Glutamatergic neuron (in vitro differentiated cells): ENCODE measurements around the gene RCOR1. TPM values are rescaled to one million over a fixed set of nuclear protein-coding genes. Genes with fewer than 3 reads are reported as not detected.

Source experiments
- DNase-seq: peaks from one replicate; pipeline ENCODE4 v3.0.0; 2022
- H3K27ac Mint-ChIP-seq: one replicate; pipeline ENCODE4 v1.8.0; 2020; ENCODE audit warnings: mild to moderate bottlenecking, mixed read lengths, inconsistent platforms; ENCODE audit not compliant: unreplicated experiment
- H3K27me3 Mint-ChIP-seq: one replicate; pipeline ENCODE4 v1.8.0; 2020; ENCODE audit warnings: mild to moderate bottlenecking, moderate library complexity, mixed read lengths, inconsistent platforms; ENCODE audit not compliant: unreplicated experiment
- H3K36me3 Mint-ChIP-seq: one replicate; pipeline ENCODE4 v1.8.0; 2020; ENCODE audit warnings: mild to moderate bottlenecking, mixed read lengths, inconsistent platforms; ENCODE audit not compliant: unreplicated experiment
- H3K4me1 Mint-ChIP-seq: one replicate; pipeline ENCODE4 v1.8.0; 2020; ENCODE audit warnings: mild to moderate bottlenecking, low read depth, mixed read lengths, inconsistent platforms; ENCODE audit not compliant: unreplicated experiment
- H3K4me3 Mint-ChIP-seq: one replicate; pipeline ENCODE4 v1.8.0; 2020; ENCODE audit warnings: mild to moderate bottlenecking, mixed read lengths, inconsistent platforms; ENCODE audit not compliant: unreplicated experiment
- H3K9me3 Mint-ChIP-seq: one replicate; pipeline ENCODE4 v1.8.0; 2020; ENCODE audit warnings: mild to moderate bottlenecking, moderate library complexity, mixed read lengths, inconsistent platforms; ENCODE audit not compliant: unreplicated experiment
- total RNA-seq: library from RNA; stranded (reverse); fragmentation: NEBNext Ultra II Directional; extraction: Animal tissue kit (Norgen Biotek cat#: 25700); gene quantifications from one replicate; pipeline ENCODE4 v1.2.1, GENCODE V29; 2021; ENCODE audit not compliant: unreplicated experiment
- TF ChIP-seq, protein P1 (sequence below): fragments of 200-600 bp; sonication (generic); IDR thresholded peaks from one replicate; pipeline ENCODE4 v1.5.0; 2021; ENCODE audit not compliant: partially characterized antibody, unreplicated experiment

RCOR1 gene
- total RNA-seq, 1 donor from 2014 or later: 14.3 TPM

DNA sequence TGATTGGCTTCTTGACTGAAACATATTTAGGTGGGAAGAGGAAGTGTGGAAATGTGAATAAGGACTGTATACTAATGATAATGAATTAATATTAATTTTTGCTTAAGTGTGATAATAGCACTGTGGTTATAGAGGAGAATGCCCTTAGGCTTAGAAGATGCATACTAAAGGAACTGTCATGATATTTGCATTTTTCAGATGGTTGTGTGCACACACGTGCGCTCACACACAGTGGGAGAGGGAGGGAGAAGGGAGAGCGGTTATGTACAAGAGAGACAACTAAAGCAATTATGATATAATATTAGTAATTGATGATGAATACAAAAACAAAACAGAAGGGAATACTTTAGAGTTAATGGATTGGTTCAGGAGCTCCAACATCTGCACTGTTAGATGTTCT lies 54.2 kb downstream of the RCOR1 start:
- Mint-ChIP-seq H3K36me3 (no peaks in the 10 kb centered on the region), H3K4me1 (no peaks in the 10 kb centered on the region), H3K9me3 (peaks cover 4% of the 10 kb centered on the region), H3K4me3 (no peak overlapping the region), H3K27me3 (peaks cover 2% of the 10 kb centered on the region), H3K27ac (no peak overlapping the region)
- DNase-seq: no peak
- TF ChIP-seq, protein P1, sequence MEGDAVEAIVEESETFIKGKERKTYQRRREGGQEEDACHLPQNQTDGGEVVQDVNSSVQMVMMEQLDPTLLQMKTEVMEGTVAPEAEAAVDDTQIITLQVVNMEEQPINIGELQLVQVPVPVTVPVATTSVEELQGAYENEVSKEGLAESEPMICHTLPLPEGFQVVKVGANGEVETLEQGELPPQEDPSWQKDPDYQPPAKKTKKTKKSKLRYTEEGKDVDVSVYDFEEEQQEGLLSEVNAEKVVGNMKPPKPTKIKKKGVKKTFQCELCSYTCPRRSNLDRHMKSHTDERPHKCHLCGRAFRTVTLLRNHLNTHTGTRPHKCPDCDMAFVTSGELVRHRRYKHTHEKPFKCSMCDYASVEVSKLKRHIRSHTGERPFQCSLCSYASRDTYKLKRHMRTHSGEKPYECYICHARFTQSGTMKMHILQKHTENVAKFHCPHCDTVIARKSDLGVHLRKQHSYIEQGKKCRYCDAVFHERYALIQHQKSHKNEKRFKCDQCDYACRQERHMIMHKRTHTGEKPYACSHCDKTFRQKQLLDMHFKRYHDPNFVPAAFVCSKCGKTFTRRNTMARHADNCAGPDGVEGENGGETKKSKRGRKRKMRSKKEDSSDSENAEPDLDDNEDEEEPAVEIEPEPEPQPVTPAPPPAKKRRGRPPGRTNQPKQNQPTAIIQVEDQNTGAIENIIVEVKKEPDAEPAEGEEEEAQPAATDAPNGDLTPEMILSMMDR: no peak

DNA sequence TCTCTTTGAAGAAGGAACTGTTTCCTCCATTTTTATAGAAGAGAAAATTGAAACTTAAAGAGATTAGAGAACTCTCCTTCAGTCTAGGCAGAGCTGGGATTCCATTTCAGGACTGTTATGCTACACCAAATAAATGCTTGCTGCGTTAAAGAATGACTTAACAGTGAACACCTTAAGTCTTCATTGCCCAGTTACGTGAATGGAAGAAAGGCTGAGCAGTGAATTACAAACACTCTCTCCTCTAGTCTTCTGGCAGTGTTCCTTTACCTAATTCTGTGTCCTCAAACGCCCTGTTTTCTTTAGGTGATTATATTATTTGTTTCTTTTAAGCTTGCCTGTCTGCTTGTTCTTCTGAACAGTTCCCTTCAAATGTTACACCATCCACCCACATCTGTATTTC lies 59.7 kb downstream of the RCOR1 start:
- Mint-ChIP-seq H3K27me3 (peaks cover 2% of the 10 kb centered on the region), H3K4me1 (no peaks in the 10 kb centered on the region), H3K36me3 (peaks cover 4% of the 10 kb centered on the region), H3K27ac (no peak overlapping the region), H3K4me3 (no peak overlapping the region), H3K9me3 (no peaks in the 10 kb centered on the region)
- TF ChIP-seq, protein P1: no peak
- no peak for DNase-seq

DNA sequence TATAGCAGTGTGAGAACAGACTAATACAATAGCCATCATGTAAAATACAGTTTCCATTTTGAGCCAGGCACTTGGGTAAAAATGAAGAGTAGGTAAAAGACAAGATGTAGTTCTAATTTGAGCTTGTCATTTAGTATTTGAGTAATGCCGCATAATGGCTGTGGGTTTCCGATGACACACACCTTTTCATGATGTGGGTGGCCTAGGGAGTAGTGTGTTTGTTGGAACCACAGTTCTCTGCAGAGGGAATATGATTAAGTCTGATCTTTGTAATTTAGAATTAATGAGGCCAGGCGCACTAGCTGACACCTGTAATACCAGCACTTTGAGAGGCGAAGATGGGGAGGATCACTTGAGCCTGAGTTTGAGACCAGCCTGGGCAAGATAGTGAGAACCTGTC lies 61.8 kb downstream of the RCOR1 start:
- Mint-ChIP-seq H3K27me3 (no peaks in the 10 kb centered on the region), H3K27ac (no peak overlapping the region), H3K4me3 (no peak overlapping the region), H3K36me3 (peaks cover 4% of the 10 kb centered on the region), H3K4me1 (no peaks in the 10 kb centered on the region), H3K9me3 (no peaks in the 10 kb centered on the region)
- no peak for DNase-seq
- TF ChIP-seq, protein P1: no peak

DNA sequence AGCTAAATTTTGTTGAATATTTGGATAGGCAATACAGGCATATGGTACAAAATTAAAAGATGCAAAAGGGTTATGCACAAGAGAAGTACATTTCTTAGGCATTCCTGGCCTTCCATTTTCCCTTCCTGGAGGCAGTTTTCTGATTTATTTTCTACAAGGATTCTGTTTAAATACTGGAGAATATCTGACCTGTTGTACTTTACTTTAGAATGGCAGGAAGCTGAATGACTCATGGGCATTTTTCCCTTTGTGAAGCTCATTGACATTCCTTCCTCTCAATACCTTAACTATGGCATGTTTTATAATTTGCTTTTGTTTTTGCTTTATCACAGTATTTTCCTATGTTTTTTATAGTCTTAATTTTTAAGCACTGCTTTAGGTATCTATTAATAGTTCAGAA lies 62.7 kb downstream of the RCOR1 start:
- Mint-ChIP-seq H3K4me1 (no peaks in the 10 kb centered on the region), H3K36me3 (peaks cover 4% of the 10 kb centered on the region), H3K4me3 (no peak overlapping the region), H3K9me3 (no peaks in the 10 kb centered on the region), H3K27me3 (no peaks in the 10 kb centered on the region), H3K27ac (no peak overlapping the region)
- TF ChIP-seq, protein P1: no peak
- no peak for DNase-seq

DNA sequence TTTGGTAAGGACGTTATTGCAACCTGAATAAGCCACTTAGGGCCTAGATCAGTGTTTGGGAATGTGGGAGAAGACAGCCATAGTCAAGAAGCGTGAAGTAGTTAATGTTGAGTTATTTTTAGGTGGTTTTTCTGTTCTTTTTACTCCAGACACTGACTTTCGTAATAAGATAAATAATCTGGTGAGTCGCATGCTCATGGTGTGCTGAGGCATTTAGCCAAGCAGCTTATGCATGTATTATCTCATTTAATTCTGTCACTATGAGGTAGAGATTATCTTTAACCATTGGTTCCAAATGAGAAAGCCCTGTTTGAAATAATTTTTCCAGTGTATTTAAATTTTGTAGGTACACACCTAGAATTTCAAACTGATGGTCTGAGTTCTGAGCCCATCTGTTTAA lies 67.3 kb downstream of the RCOR1 start:
- H3K36me3 Mint-ChIP-seq: no peaks in the 10 kb centered on the region
- no peaks in the 10 kb centered on the region for H3K9me3 Mint-ChIP-seq
- H3K27me3 Mint-ChIP-seq: no peaks in the 10 kb centered on the region
- H3K4me3 Mint-ChIP-seq: no peak overlapping the region
- TF ChIP-seq, protein P1: no peak
- no peak for DNase-seq
- peaks cover 3% of the 10 kb centered on the region for H3K4me1 Mint-ChIP-seq
- no peak overlapping the region for H3K27ac Mint-ChIP-seq
